Erythroblast (primary cell): ENCODE measurements around the gene ADAM10.

Experiments
- GATA1 ChIP-seq: IDR thresholded peaks from 2 replicates; pipeline ENCODE4 v1.6.1; 2011; ENCODE audit warnings: low read depth, mild to moderate bottlenecking, control low read depth, low read length, moderate library complexity
- POLR2A ChIP-seq: IDR thresholded peaks from 2 replicates; pipeline ENCODE4 v1.6.1; 2011; ENCODE audit warnings: mild to moderate bottlenecking, low read length

- TF ChIP-seq POLR2A: no peak
- TF ChIP-seq GATA1: no peak
Observed at GRCh38 chr15:58726867-58727266, 22.6 kb downstream of the ADAM10 start.
